Natural killer cell (primary cell): ENCODE data around the gene ATF4. TPM values are rescaled to one million over a fixed set of nuclear protein-coding genes. Genes with fewer than 3 reads are reported as not detected.
A peak's percentile ranks its signal among the peaks of the same experiment; 100 is the strongest.

Experiments
- ATAC-seq, 3 donors: fragments of 150-1000 bp in 2 of 3; fragments of 200-7000 bp in 1 of 3; cut with Tn5 transposase; 1 replicate in 1 of 3; 2 replicates in 2 of 3; pipeline ENCODE4 v1.10.0; 2021; ENCODE audit warnings: mild to moderate bottlenecking in 2 of 3, moderate library complexity in 2 of 3
- DNase-seq, 2 donors: peaks; one replicate each; pipeline versions ENCODE4 v3.0.0 to v3.0.0-alpha.2; 2013 to 2021; ENCODE audit warnings: mixed read lengths in 1 of 2
- H3K27ac ChIP-seq: one replicate; pipeline ENCODE4 v1.5.1; 2013; ENCODE audit warnings: mild to moderate bottlenecking, low read length
- H3K27me3 ChIP-seq: one replicate; pipeline ENCODE4 v1.6.1; 2013; ENCODE audit warnings: low read length; ENCODE audit not compliant: control insufficient read depth, insufficient read depth
- H3K36me3 ChIP-seq: one replicate; pipeline ENCODE4 v1.6.1; 2013; ENCODE audit warnings: low read length; ENCODE audit not compliant: control insufficient read depth, insufficient read depth
- H3K4me1 ChIP-seq: one replicate; pipeline ENCODE4 v1.6.1; 2013; ENCODE audit warnings: low read length; ENCODE audit not compliant: control insufficient read depth, insufficient read depth
- H3K4me3 ChIP-seq: one replicate; pipeline ENCODE4 v1.5.1; 2013; ENCODE audit warnings: low read length
- H3K9me3 ChIP-seq: one replicate; pipeline ENCODE4 v1.6.1; 2013; ENCODE audit warnings: low read length; ENCODE audit not compliant: control insufficient read depth, insufficient read depth
- H3K27ac Mint-ChIP-seq, 2 donors: one replicate each; pipeline ENCODE4 v1.8.0; 2022; ENCODE audit warnings: mild to moderate bottlenecking in 2 of 2, mixed read lengths in 2 of 2, moderate library complexity in 1 of 2
- H3K27me3 Mint-ChIP-seq, 2 donors: one replicate each; pipeline ENCODE4 v1.8.0; 2022; ENCODE audit warnings: low read depth in 2 of 2, mixed read lengths in 2 of 2
- H3K36me3 Mint-ChIP-seq: one replicate; pipeline ENCODE4 v1.8.0; 2022; ENCODE audit warnings: mixed read lengths
- H3K4me1 Mint-ChIP-seq, 2 donors: one replicate each; pipeline ENCODE4 v1.8.0; 2022; ENCODE audit warnings: mixed read lengths in 2 of 2
- H3K4me3 Mint-ChIP-seq: one replicate; pipeline ENCODE4 v1.8.0; 2022; ENCODE audit warnings: mild to moderate bottlenecking, moderate library complexity, mixed read lengths
- H3K9me3 Mint-ChIP-seq, 2 donors: one replicate each; pipeline ENCODE4 v1.8.0; 2022; ENCODE audit warnings: mixed read lengths in 2 of 2
- WGBS: methylation state at CpG from one replicate; pipeline ENCODE4 v1.1.7; 2013; ENCODE audit warnings: missing lambda C conversion rate; ENCODE audit not compliant: insufficient coverage; 5-methylcytosine and 5-hydroxymethylcytosine counted together
- intact Hi-C: fragments of 100-400 bp; cut with micrococcal nuclease; formaldehyde crosslinking; loops from one replicate; pipeline ENCODE4 v1.14.2; 2022
- total RNA-seq, 4 donors: library from RNA; stranded (reverse); fragments of 120-200 nt in 1 of 4; gene quantifications; one replicate each; pipeline versions ENCODE4 v1.2.3 to v1.2.4, GENCODE V29; 2013 to 2022
- TF ChIP-seq, protein P1 (sequence below): fragments of 200-600 bp; IDR thresholded peaks from one replicate; pipeline ENCODE4 v1.8.0; 2022; ENCODE audit warnings: antibody characterized with exemption

The ATF4 gene
- total RNA-seq, 3 donors from 2014 or later (not counting 1 experiment from before 2014, with no cell fraction given): 235 to 242 (median 238) TPM

DNA sequence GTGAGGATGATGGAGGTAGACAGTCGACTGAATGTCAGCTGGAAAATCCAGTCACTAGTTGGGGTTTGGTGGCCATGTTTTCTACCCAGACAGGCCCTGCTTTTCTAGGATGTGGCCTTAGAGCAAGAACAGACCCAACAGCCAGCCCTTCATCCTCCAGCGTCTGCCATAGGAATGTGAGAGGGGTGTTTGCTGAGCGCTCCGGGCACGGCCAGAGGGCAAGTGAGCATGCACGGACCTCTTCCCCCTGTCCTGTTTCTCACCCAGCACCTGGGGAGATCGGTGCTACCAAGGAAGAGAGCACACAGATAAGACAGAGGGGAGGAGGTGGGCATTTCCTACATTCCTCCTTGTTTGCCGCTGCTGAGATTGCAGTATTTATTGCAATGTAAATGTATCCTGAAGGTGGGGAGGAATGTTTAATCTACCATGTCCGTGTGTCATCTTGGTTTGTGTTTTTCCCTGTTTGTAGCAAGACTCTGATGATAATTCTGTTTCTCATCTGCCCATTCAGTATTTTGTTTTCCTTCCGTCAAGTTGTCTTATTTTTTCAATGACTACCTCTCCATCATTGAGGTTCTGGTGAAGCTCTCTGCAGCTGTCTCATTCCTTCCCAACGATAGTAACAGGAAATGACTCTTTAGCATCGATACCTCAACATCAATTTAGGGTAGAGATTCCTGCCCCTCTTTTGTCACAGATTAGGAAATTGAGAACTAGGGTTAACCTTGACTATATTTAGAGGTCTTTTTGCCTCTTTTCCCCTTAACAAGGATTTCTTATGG, 4.9 kb upstream of the ATF4 start:
- Histone ChIP-seq H3K36me3 (peaks cover 49% of the 10 kb centered on the region), H3K9me3 (no peaks in the 10 kb centered on the region), H3K4me3 (no peak overlapping the region), H3K27me3 (no peaks in the 10 kb centered on the region), H3K27ac (no peak overlapping the region), H3K4me1 (peaks cover 9% of the 10 kb centered on the region)
- intact Hi-C loops: no loop called here
- Mint-ChIP-seq H3K4me1 (peaks cover 10 to 21% of the 10 kb centered on the region in 2 donors), H3K4me3 (no peak overlapping the region), H3K9me3 (no peaks in the 10 kb centered on the region), H3K27me3 (no peaks in the 10 kb centered on the region), H3K27ac (peak overlapping the region in 1 of 2 donors; percentile 38), H3K36me3 (peaks cover 8% of the 10 kb centered on the region)
- ATAC-seq (no peak), DNase-seq (no peak)
- TF ChIP-seq, protein P1, sequence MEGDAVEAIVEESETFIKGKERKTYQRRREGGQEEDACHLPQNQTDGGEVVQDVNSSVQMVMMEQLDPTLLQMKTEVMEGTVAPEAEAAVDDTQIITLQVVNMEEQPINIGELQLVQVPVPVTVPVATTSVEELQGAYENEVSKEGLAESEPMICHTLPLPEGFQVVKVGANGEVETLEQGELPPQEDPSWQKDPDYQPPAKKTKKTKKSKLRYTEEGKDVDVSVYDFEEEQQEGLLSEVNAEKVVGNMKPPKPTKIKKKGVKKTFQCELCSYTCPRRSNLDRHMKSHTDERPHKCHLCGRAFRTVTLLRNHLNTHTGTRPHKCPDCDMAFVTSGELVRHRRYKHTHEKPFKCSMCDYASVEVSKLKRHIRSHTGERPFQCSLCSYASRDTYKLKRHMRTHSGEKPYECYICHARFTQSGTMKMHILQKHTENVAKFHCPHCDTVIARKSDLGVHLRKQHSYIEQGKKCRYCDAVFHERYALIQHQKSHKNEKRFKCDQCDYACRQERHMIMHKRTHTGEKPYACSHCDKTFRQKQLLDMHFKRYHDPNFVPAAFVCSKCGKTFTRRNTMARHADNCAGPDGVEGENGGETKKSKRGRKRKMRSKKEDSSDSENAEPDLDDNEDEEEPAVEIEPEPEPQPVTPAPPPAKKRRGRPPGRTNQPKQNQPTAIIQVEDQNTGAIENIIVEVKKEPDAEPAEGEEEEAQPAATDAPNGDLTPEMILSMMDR: no peak
- WGBS: 93% methylated on average over 10 of the region's 12 CpGs

DNA sequence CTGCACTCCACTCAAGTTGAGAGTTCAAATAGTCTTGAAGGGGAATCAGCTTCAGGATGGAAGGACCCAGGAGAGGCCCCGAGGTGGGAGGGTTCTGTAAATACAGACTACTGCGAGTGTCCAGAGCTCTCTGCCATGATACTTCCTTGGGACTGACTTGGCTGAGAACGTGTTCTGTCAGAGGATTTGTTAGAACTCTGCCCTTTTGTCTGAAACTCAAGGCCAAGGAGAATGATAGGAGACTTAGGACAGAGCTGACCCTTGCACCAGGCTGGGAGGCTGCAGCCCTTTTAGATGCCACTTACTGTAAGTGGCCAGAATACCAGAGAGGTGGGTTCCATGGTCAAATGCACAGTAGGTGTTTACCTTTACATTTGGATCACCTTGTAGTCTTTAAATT, 2.9 kb upstream of the ATF4 start:
- Histone ChIP-seq H3K27ac (no peak overlapping the region), H3K4me3 (no peak overlapping the region), H3K27me3 (no peaks in the 10 kb centered on the region), H3K9me3 (no peaks in the 10 kb centered on the region), H3K4me1 (peaks cover 23% of the 10 kb centered on the region), H3K36me3 (peaks cover 43% of the 10 kb centered on the region)
- no peaks in the 10 kb centered on the region for H3K27me3 Mint-ChIP-seq
- TF ChIP-seq, protein P1: no peak
- no peak overlapping the region for H3K4me3 Mint-ChIP-seq
- H3K36me3 Mint-ChIP-seq: peaks cover 8% of the 10 kb centered on the region
- whole genome bisulfite sequencing: 99% methylated on average over 3 of the region's 3 CpGs
- H3K9me3 Mint-ChIP-seq: no peaks in the 10 kb centered on the region
- ATAC-seq (no peak), DNase-seq (no peak)
- no peak overlapping the region for H3K27ac Mint-ChIP-seq
- intact Hi-C loops: no loop called here
- H3K4me1 Mint-ChIP-seq: peaks cover 25 to 30% of the 10 kb centered on the region in 2 donors

DNA sequence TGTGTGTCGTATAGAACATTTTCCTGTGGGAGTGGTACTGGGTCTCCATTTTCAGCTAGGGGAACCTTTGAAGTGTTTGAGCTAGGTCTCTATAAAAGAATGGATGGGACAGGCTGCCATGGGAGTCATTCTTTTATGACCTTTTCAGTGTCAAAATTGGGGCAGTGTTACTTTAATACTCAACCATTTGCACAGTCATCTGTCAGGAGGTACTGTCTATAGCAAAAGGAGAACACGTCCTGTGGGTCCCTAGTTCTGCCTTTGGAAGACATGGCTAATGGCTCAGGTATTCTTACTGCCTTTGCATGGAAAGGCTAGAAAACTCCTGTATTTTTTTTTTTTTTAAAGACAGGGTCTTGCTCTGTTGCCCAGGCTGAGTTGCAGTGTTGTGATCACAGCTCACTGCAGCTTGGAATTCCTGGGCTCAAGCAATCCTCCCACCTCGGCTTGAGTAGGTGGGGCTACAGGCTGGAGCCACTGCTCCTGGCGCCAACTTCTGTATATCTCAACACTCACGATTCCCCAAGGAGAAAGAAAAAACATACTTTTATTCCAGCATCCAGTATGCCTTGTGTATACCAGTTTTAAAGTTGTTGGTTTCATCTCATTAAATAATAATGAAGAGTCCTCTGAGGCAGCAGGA, 2.1 kb upstream of the ATF4 start:
- H3K27me3 ChIP-seq: no peaks in the 10 kb centered on the region
- peaks cover 31% of the 10 kb centered on the region for H3K4me1 ChIP-seq
- H3K27ac ChIP-seq: no peak overlapping the region
- no peaks in the 10 kb centered on the region for H3K27me3 Mint-ChIP-seq
- no peak for DNase-seq
- H3K27ac Mint-ChIP-seq: peak overlapping the region; percentile 96 to 98
- peaks cover 8% of the 10 kb centered on the region for H3K36me3 Mint-ChIP-seq
- H3K4me1 Mint-ChIP-seq: peaks cover 33 to 38% of the 10 kb centered on the region in 2 donors
- 83% methylated on average over 4 of the region's 5 CpGs for WGBS
- peak overlapping the region; percentile 98 for H3K4me3 Mint-ChIP-seq
- intact Hi-C loops: no loop called here
- no peaks in the 10 kb centered on the region for H3K9me3 ChIP-seq
- H3K36me3 ChIP-seq: peaks cover 47% of the 10 kb centered on the region
- no peak for ATAC-seq
- no peak overlapping the region for H3K4me3 ChIP-seq
- no peaks in the 10 kb centered on the region for H3K9me3 Mint-ChIP-seq
- TF ChIP-seq, protein P1: no peak
